Osteoblast (primary cell): ENCODE results near the gene PSME2. TPM values are rescaled to one million over a fixed set of nuclear protein-coding genes. Genes with fewer than 3 reads are reported as not detected.

Experiments
- DNase-seq: peaks from one replicate; pipeline ENCODE4 v3.0.0; 2011; ENCODE audit warnings: low spot score, mixed read lengths; ENCODE audit not compliant: insufficient read length; ENCODE audit errors: missing footprints
- H2AFZ ChIP-seq: 2 replicates; pipeline ENCODE4 v1.6.0; 2011; ENCODE audit warnings: mild to moderate bottlenecking, low read length
- H3K27ac ChIP-seq: 2 replicates; pipeline ENCODE4 v1.5.1; 2011; ENCODE audit warnings: mild to moderate bottlenecking, low read depth, low read length, moderate library complexity
- H3K27me3 ChIP-seq: 2 replicates; pipeline ENCODE4 v1.6.0; 2012; ENCODE audit warnings: mild to moderate bottlenecking, control low read depth, inconsistent platforms, low read length, moderate library complexity; ENCODE audit not compliant: insufficient read depth
- H3K36me3 ChIP-seq: 2 replicates; pipeline ENCODE4 v1.5.1; 2011; ENCODE audit warnings: mild to moderate bottlenecking, low read length, control low read depth, moderate library complexity; ENCODE audit not compliant: insufficient read depth
- H3K4me1 ChIP-seq: 2 replicates; pipeline ENCODE4 v1.5.1; 2011; ENCODE audit warnings: mild to moderate bottlenecking, low read length, control low read depth, moderate library complexity; ENCODE audit not compliant: insufficient read depth
- H3K4me2 ChIP-seq: 2 replicates; pipeline ENCODE4 v1.6.0; 2011; ENCODE audit warnings: mild to moderate bottlenecking, low read length; ENCODE audit not compliant: insufficient read depth
- H3K4me3 ChIP-seq: fragments of 200-600 bp; sonication (generic); 3 replicates; pipeline ENCODE4 v1.5.1; 2012; ENCODE audit warnings: mild to moderate bottlenecking, low read length, inconsistent platforms; ENCODE audit not compliant: insufficient read depth
- H3K79me2 ChIP-seq: 2 replicates; pipeline ENCODE4 v1.6.0; 2012; ENCODE audit warnings: mild to moderate bottlenecking, low read length, control low read depth, inconsistent platforms; ENCODE audit not compliant: insufficient read depth
- H3K9me3 ChIP-seq: 2 replicates; pipeline ENCODE4 v1.5.1; 2011; ENCODE audit warnings: low read depth, low read length, control low read depth
- H4K20me1 ChIP-seq: 2 replicates; pipeline ENCODE4 v1.6.0; 2012; ENCODE audit warnings: mild to moderate bottlenecking, low read length, control low read depth; ENCODE audit not compliant: insufficient read depth
- total RNA-seq: library from RNA; depleted of rRNA; stranded (reverse); fragments of >200 nt; gene quantifications from 2 replicates; pipeline ENCODE4 v1.2.3, GENCODE V29; 2012
- TF ChIP-seq, protein P1 (sequence below): IDR thresholded peaks from 2 replicates; pipeline ENCODE4 v1.5.1; 2011; ENCODE audit warnings: mild to moderate bottlenecking, low read depth, low read length, moderate library complexity; ENCODE audit errors: extremely low read depth

Gene PSME2
- total RNA-seq, 1 donor = 55.7 TPM

DNA sequence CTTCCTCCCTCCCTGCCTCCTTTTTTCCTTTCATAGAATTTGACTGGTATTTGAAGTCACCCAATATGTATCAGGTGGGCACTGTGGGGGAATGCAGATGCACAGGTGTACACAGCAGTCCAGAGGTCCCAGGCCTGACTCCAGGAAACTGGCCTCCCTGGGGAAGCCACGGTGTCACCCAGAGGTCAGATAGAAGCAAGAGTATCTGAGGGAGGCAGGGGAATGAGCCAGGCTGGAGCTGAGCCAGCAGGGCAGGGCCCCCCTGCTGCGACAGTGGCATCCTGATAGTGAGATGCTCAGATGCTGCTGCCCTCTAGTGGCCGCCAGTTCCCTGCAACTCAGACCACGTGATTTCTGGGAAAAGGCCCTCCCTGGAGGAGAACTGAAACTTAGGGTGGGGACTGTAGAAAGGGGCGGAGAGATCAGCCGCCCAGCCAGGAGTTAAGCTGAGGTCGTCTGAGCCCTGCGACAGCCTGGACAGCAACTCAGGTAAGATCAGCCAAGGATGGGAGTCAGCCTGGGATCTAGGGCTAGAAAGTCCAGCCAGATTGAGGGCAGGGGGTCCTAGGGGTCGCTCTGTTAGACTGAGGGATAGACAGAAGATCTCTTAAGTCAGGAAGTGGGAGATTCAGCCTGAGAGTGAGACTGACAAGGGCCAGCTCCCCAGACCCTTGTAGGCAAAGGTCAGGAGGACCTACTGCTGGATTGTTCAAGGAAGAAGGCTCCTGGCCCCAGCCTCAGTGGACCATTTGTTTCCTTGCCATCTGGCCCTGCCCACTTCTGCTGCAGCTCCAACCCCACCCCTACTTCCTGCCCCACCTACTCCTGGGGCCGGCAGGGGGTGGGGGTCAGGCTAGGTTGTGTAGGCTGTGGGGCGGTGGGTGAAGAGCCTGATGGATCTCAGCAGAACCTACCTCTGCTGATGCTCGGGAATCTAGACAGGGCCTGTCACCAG lies 14.7 kb upstream of the PSME2 start, which contains the start of gene IRF9:
IRF9 (plus strand) TSS at position 416 of the 955 bp plus-strand sequence. CDS start 880 bp downstream, outside the sequence.
- H3K4me1 ChIP-seq = peaks cover 11% of the 10 kb centered on the region
- H4K20me1 ChIP-seq = peaks cover 6% of the 10 kb centered on the region
- peak within 1 kb of the TSS; percentile 97 for H3K4me2 ChIP-seq
- H3K79me2 ChIP-seq = peaks cover 23% of the 10 kb centered on the region
- peak within 1 kb of the TSS; percentile 82 for H3K4me3 ChIP-seq
- TF ChIP-seq, protein P1, sequence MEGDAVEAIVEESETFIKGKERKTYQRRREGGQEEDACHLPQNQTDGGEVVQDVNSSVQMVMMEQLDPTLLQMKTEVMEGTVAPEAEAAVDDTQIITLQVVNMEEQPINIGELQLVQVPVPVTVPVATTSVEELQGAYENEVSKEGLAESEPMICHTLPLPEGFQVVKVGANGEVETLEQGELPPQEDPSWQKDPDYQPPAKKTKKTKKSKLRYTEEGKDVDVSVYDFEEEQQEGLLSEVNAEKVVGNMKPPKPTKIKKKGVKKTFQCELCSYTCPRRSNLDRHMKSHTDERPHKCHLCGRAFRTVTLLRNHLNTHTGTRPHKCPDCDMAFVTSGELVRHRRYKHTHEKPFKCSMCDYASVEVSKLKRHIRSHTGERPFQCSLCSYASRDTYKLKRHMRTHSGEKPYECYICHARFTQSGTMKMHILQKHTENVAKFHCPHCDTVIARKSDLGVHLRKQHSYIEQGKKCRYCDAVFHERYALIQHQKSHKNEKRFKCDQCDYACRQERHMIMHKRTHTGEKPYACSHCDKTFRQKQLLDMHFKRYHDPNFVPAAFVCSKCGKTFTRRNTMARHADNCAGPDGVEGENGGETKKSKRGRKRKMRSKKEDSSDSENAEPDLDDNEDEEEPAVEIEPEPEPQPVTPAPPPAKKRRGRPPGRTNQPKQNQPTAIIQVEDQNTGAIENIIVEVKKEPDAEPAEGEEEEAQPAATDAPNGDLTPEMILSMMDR = peak; percentile 98
- H3K27ac ChIP-seq = peak within 1 kb of the TSS; percentile 88
- no peaks in the 10 kb centered on the region for H3K9me3 ChIP-seq
- DNase-seq = peak; percentile 98
- no peaks in the 10 kb centered on the region for H3K27me3 ChIP-seq
- peaks cover 74% of the 10 kb centered on the region for H3K36me3 ChIP-seq
- peak within 1 kb of the TSS; percentile 42 for H2AFZ ChIP-seq

DNA sequence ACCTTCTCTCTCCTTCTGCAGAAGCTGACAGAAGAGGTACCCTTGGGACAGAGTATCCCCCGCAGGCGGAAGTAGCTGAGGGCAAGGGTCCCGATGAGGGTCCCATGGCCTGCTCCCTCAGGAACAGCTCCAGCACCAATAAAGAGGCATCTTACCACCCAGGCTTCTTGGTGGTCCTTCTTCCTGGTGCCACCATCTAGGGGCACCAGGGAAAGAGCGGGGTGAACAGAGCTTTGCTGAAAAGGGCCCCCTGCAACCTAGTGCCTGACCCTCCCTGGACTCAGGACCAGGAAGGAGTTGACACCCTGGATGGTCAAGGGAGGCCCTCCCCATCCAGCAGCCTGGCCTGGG lies 14.1 kb upstream of the PSME2 start:
- H3K4me1 ChIP-seq = peaks cover 11% of the 10 kb centered on the region
- no peak overlapping the region for H3K4me2 ChIP-seq
- H3K36me3 ChIP-seq = peaks cover 74% of the 10 kb centered on the region
- peaks cover 6% of the 10 kb centered on the region for H4K20me1 ChIP-seq
- DNase-seq = no peak
- H3K79me2 ChIP-seq = peaks cover 23% of the 10 kb centered on the region
- no peaks in the 10 kb centered on the region for H3K27me3 ChIP-seq
- TF ChIP-seq, protein P1 = no peak
- H3K4me3 ChIP-seq = no peak overlapping the region
- no peaks in the 10 kb centered on the region for H3K9me3 ChIP-seq
- H2AFZ ChIP-seq = no peak overlapping the region
- H3K27ac ChIP-seq = peak overlapping the region; percentile 88

DNA sequence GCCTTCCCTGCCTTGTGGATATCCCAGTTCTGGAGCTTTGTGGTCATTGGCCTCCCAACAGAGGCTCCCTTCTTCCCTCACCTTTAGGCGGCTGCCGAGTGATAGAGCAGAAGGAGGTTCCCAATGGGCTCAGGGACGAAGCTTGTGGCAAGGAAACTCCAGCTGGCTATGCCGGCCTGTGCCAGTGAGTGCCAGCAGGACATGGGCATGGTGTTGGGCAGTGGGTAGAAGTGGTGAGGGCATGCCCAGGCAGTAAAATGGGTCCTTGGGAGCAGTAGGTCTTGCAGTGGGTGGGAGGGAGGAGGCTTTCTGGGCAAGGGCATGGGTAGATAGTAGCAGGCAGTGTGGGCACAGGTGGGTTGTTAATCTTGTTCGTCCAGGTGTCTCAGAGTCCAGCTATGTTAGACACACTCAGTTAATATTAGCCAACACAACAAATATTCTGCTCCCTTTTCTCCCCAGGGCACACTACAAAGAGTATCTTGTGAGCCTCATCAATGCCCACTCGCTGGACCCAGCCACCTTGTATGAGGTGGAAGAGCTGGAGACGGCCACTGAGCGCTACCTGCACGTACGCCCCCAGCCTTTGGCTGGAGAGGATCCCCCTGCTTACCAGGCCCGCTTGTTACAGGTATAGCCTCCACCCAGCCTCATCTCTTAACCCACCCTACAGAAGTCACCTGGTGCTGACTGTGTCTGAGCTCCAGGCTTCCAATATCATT lies 13.5 kb upstream of the PSME2 start:
- no peak overlapping the region for H2AFZ ChIP-seq
- H3K27me3 ChIP-seq = no peaks in the 10 kb centered on the region
- TF ChIP-seq, protein P1 = no peak
- no peak overlapping the region for H3K4me3 ChIP-seq
- no peak overlapping the region for H3K27ac ChIP-seq
- peaks cover 23% of the 10 kb centered on the region for H3K79me2 ChIP-seq
- H3K4me2 ChIP-seq = no peak overlapping the region
- DNase-seq = peak; percentile 41
- peaks cover 11% of the 10 kb centered on the region for H3K4me1 ChIP-seq
- H3K9me3 ChIP-seq = no peaks in the 10 kb centered on the region
- peaks cover 74% of the 10 kb centered on the region for H3K36me3 ChIP-seq
- peaks cover 4% of the 10 kb centered on the region for H4K20me1 ChIP-seq

DNA sequence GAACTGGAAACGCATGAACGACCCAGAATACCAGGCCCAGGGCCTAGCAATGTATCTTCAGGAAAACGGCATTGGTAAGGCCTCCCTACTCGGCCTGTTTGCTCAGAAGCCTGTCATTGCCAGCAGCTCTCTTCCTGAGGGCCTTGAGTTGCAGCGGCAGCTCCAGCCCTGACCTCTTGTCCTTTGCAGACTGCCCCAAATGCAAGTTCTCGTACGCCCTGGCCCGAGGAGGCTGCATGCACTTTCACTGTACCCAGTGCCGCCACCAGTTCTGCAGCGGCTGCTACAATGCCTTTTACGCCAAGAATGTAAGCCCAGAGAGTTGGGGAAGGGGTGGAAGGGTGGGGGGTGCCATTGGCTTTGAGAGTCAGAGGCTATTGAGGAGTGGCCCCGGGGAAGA lies 10.9 kb upstream of the PSME2 start:
- Histone ChIP-seq H3K79me2 (peaks cover 13% of the 10 kb centered on the region), H3K4me3 (no peak overlapping the region), H4K20me1 (peaks cover 4% of the 10 kb centered on the region), H3K4me1 (peaks cover 11% of the 10 kb centered on the region), H3K27me3 (no peaks in the 10 kb centered on the region), H3K27ac (no peak overlapping the region), H2AFZ (no peak overlapping the region), H3K9me3 (no peaks in the 10 kb centered on the region), H3K36me3 (peaks cover 65% of the 10 kb centered on the region), H3K4me2 (no peak overlapping the region)
- no peak for DNase-seq
- TF ChIP-seq, protein P1 = no peak
